DOHH2 (cell line): Measurements from ENCODE around the gene HIBADH.

Experiments used
- CTCF ChIP-seq: fragments of 200-600 bp; sonication (generic); IDR thresholded peaks from one replicate; pipeline ENCODE4 v1.5.1; 2014; ENCODE audit warnings: antibody characterized with exemption, mild to moderate bottlenecking, low read depth, low read length; ENCODE audit not compliant: poor library complexity, severe bottlenecking
- EZH2phosphoT487 ChIP-seq: fragments of 200-600 bp; sonication (generic); IDR thresholded peaks from 2 replicates; pipeline ENCODE4 v1.6.1; 2017; ENCODE audit warnings: borderline replicate concordance, mild to moderate bottlenecking, antibody characterized with exemption, low read length, moderate library complexity, mixed read lengths

GRCh38 chr7:27636326-27637006, 26.2 kb downstream of the HIBADH start:
- TF ChIP-seq CTCF (no peak), EZH2phosphoT487 (no peak)
